ENCODE measurements around the gene STX3.

- TF ChIP-seq CTCF (IDR thresholded peaks at IDR 0.05) = no peak
- TF ChIP-seq EZH2 (IDR thresholded peaks at IDR 0.05; ENCODE audit: borderline replicate concordance, insufficient read depth, low read depth, low read length, poor library complexity, severe bottlenecking) = no peak
These were observed 92.5 kb downstream of the STX3 start for GRCh38 chr11:59847626-59848025.

All from B cell (primary cell).